Liver (tissue), 9 donors: ENCODE data around the gene NHERF2. TPM values are rescaled to one million over a fixed set of nuclear protein-coding genes. Genes with fewer than 3 reads are reported as not detected.

Source experiments
- DNase-seq: peaks from one replicate; pipeline ENCODE4 v3.0.0-alpha.2; 2017; ENCODE audit warnings: low spot score
- H3K27ac ChIP-seq, 2 donors: one replicate each; pipeline ENCODE4 v1.7.0; 2013; ENCODE audit warnings: inconsistent platforms in 2 of 2, low read length in 2 of 2, control low read depth in 1 of 2, low read depth in 1 of 2, mild to moderate bottlenecking in 1 of 2
- H3K27me3 ChIP-seq, 4 donors: one replicate each; pipeline versions ENCODE4 v1.6.1 to v1.7.0; 2013; ENCODE audit warnings: low read length in 3 of 4, inconsistent platforms in 1 of 4, mild to moderate bottlenecking in 1 of 4, moderate library complexity in 1 of 4; ENCODE audit not compliant: control insufficient read depth in 4 of 4, insufficient read depth in 4 of 4
- H3K36me3 ChIP-seq, 4 donors: one replicate each; pipeline versions ENCODE4 v1.6.1 to v1.7.0; 2013; ENCODE audit warnings: low read length in 3 of 4, mild to moderate bottlenecking in 3 of 4, low read depth in 1 of 4, moderate library complexity in 1 of 4; ENCODE audit not compliant: control insufficient read depth in 4 of 4, insufficient read depth in 3 of 4
- H3K4me1 ChIP-seq, 4 donors: one replicate each; pipeline versions ENCODE4 v1.6.1 to v1.7.0; 2013; ENCODE audit warnings: low read length in 3 of 4, mild to moderate bottlenecking in 3 of 4, moderate library complexity in 1 of 4; ENCODE audit not compliant: control insufficient read depth in 4 of 4, insufficient read depth in 4 of 4
- H3K4me3 ChIP-seq, 3 donors: one replicate each; pipeline versions ENCODE4 v1.6.1 to v1.7.0; 2013; ENCODE audit warnings: low read length in 3 of 3, control low read depth in 1 of 3, low read depth in 1 of 3, mild to moderate bottlenecking in 1 of 3
- H3K9ac ChIP-seq, 2 donors: one replicate each; pipeline ENCODE4 v1.7.0; 2013; ENCODE audit warnings: low read length in 2 of 2, mild to moderate bottlenecking in 2 of 2, moderate library complexity in 2 of 2, control low read depth in 1 of 2, low read depth in 1 of 2
- H3K9me3 ChIP-seq, 4 donors: one replicate each; pipeline versions ENCODE4 v1.6.1 to v1.7.0; 2013; ENCODE audit warnings: low read length in 3 of 4; ENCODE audit not compliant: control insufficient read depth in 4 of 4
- ATF3 ChIP-seq: IDR thresholded peaks from 2 replicates; pipeline ENCODE4 v1.6.1; 2016; ENCODE audit warnings: antibody characterized with exemption
- EGR1 ChIP-seq, 2 donors: IDR thresholded peaks; 2 replicates each; pipeline ENCODE4 v1.6.1; 2016 to 2018; ENCODE audit warnings: antibody characterized with exemption in 2 of 2, low read depth in 2 of 2
- FOXA1 ChIP-seq: IDR thresholded peaks from 2 replicates; pipeline ENCODE4 v1.6.1; 2016; ENCODE audit warnings: antibody characterized with exemption
- FOXA2 ChIP-seq: IDR thresholded peaks from 2 replicates; pipeline ENCODE4 v1.6.1; 2016; ENCODE audit warnings: antibody characterized with exemption
- GABPA ChIP-seq, 2 donors: IDR thresholded peaks in 1 of 2; conservative IDR thresholded peaks in 1 of 2; 2 replicates each; pipeline ENCODE4 v1.6.1; 2016; ENCODE audit warnings: antibody characterized with exemption in 2 of 2, mild to moderate bottlenecking in 1 of 2, moderate library complexity in 1 of 2
- HNF4A ChIP-seq, 2 donors: conservative IDR thresholded peaks; 2 replicates each; pipeline ENCODE4 v1.6.1; 2016; ENCODE audit warnings: antibody characterized with exemption in 2 of 2, mild to moderate bottlenecking in 2 of 2
- HNF4G ChIP-seq: IDR thresholded peaks from 2 replicates; pipeline ENCODE4 v1.6.1; 2016; ENCODE audit warnings: antibody characterized with exemption
- JUND ChIP-seq, 2 donors: IDR thresholded peaks; 2 replicates each; pipeline ENCODE4 v1.6.1; 2016; ENCODE audit warnings: antibody characterized with exemption in 2 of 2
- MAX ChIP-seq: IDR thresholded peaks from 2 replicates; pipeline ENCODE4 v1.6.1; 2016; ENCODE audit warnings: antibody characterized with exemption
- NR2F2 ChIP-seq: IDR thresholded peaks from 2 replicates; pipeline ENCODE4 v1.6.1; 2016; ENCODE audit warnings: antibody characterized with exemption
- RAD21 ChIP-seq, 2 donors: IDR thresholded peaks; 2 replicates each; pipeline ENCODE4 v1.6.1; 2016; ENCODE audit warnings: antibody characterized with exemption in 2 of 2, mild to moderate bottlenecking in 2 of 2
- RXRA ChIP-seq, 2 donors: IDR thresholded peaks; 2 replicates each; pipeline ENCODE4 v1.6.1; 2017 to 2018; ENCODE audit warnings: antibody characterized with exemption in 2 of 2, mild to moderate bottlenecking in 1 of 2
- SP1 ChIP-seq: IDR thresholded peaks from 2 replicates; pipeline ENCODE4 v1.6.1; 2018; ENCODE audit warnings: antibody characterized with exemption, mild to moderate bottlenecking
- TAF1 ChIP-seq: conservative IDR thresholded peaks from 2 replicates; pipeline ENCODE4 v1.6.1; 2016; ENCODE audit warnings: antibody characterized with exemption, mild to moderate bottlenecking
- YY1 ChIP-seq: IDR thresholded peaks from 2 replicates; pipeline ENCODE4 v1.6.1; 2016; ENCODE audit warnings: antibody characterized with exemption, mild to moderate bottlenecking
- WGBS: extraction: QIAGEN DNeasy Blood & Tissue Kit; methylation state at CpG from one replicate; pipeline ENCODE4 v1.1.7; 2013; 5-methylcytosine and 5-hydroxymethylcytosine counted together
- polyA plus RNA-seq, 2 donors: library from polyadenylated mRNA; stranded (reverse) in 1 of 2; unstranded in 1 of 2; fragments of 200-250 nt in 1 of 2; fragments of >200 nt in 1 of 2; fragmentation: Nextera tagmentation in 1 of 2; extraction: Ambion mirVana in 1 of 2; gene quantifications; one replicate each; pipeline versions ENCODE4 v1.2.1 to v1.2.3, GENCODE V29; 2013 to 2015
- total RNA-seq, 2 donors: library from RNA; depleted of rRNA; stranded (reverse); fragments of >200 nt; gene quantifications; one replicate each; pipeline ENCODE4 v1.2.3, GENCODE V29; 2014
- TF ChIP-seq, protein P1 (sequence below): fragments of 150-350 bp; IDR thresholded peaks from 2 replicates; pipeline ENCODE4 v1.5.1; 2017; ENCODE audit warnings: improper control_type of control experiment, low read depth, low read length; ENCODE audit not compliant: missing input control
- TF ChIP-seq, protein P2 (sequence below): IDR thresholded peaks from 2 replicates; pipeline ENCODE4 v1.6.1; 2016; ENCODE audit warnings: antibody characterized with exemption, mild to moderate bottlenecking
- TF ChIP-seq, protein P3 (sequence below): IDR thresholded peaks from 2 replicates; pipeline ENCODE4 v1.6.1; 2016; ENCODE audit warnings: antibody characterized with exemption
- donor health status: healthy.
- donor health status: healthy.
- donor health status: healthy.
- donor health status: healthy.
- donor health status: healthy.

Gene NHERF2
- total and polyA plus RNA-seq, 4 donors: 36.6 to 205 (median 74.1) TPM

GRCh38 chr16:2062801-2063200 lies 36.1 kb downstream of the NHERF2 start:
- no peak overlapping the region for H3K4me3 ChIP-seq
- H3K36me3 ChIP-seq: peaks cover 9 to 63% (median 20%) of the 10 kb centered on the region in 4 donors
- no peak for TF ChIP-seq EGR1 (IDR thresholded peaks at IDR 0.05; ENCODE audit: low read depth in 2 of 2)
- TF ChIP-seq YY1: no peak
- TF ChIP-seq, protein P1, sequence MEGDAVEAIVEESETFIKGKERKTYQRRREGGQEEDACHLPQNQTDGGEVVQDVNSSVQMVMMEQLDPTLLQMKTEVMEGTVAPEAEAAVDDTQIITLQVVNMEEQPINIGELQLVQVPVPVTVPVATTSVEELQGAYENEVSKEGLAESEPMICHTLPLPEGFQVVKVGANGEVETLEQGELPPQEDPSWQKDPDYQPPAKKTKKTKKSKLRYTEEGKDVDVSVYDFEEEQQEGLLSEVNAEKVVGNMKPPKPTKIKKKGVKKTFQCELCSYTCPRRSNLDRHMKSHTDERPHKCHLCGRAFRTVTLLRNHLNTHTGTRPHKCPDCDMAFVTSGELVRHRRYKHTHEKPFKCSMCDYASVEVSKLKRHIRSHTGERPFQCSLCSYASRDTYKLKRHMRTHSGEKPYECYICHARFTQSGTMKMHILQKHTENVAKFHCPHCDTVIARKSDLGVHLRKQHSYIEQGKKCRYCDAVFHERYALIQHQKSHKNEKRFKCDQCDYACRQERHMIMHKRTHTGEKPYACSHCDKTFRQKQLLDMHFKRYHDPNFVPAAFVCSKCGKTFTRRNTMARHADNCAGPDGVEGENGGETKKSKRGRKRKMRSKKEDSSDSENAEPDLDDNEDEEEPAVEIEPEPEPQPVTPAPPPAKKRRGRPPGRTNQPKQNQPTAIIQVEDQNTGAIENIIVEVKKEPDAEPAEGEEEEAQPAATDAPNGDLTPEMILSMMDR: no peak
- no peak for TF ChIP-seq NR2F2
- TF ChIP-seq MAX: no peak
- TF ChIP-seq, protein P2, sequence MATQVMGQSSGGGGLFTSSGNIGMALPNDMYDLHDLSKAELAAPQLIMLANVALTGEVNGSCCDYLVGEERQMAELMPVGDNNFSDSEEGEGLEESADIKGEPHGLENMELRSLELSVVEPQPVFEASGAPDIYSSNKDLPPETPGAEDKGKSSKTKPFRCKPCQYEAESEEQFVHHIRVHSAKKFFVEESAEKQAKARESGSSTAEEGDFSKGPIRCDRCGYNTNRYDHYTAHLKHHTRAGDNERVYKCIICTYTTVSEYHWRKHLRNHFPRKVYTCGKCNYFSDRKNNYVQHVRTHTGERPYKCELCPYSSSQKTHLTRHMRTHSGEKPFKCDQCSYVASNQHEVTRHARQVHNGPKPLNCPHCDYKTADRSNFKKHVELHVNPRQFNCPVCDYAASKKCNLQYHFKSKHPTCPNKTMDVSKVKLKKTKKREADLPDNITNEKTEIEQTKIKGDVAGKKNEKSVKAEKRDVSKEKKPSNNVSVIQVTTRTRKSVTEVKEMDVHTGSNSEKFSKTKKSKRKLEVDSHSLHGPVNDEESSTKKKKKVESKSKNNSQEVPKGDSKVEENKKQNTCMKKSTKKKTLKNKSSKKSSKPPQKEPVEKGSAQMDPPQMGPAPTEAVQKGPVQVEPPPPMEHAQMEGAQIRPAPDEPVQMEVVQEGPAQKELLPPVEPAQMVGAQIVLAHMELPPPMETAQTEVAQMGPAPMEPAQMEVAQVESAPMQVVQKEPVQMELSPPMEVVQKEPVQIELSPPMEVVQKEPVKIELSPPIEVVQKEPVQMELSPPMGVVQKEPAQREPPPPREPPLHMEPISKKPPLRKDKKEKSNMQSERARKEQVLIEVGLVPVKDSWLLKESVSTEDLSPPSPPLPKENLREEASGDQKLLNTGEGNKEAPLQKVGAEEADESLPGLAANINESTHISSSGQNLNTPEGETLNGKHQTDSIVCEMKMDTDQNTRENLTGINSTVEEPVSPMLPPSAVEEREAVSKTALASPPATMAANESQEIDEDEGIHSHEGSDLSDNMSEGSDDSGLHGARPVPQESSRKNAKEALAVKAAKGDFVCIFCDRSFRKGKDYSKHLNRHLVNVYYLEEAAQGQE: no peak
- no peak for TF ChIP-seq FOXA2
- TF ChIP-seq ATF3: no peak
- TF ChIP-seq TAF1: no peak
- no peak for TF ChIP-seq RAD21 (IDR thresholded peaks at IDR 0.05)
- no peak for TF ChIP-seq RXRA (IDR thresholded peaks at IDR 0.05)
- no peak for TF ChIP-seq HNF4G
- no peak for TF ChIP-seq GABPA (IDR thresholded peaks at IDR 0.05 in 1 of 2, conservative IDR thresholded peaks at IDR 0.05 in 1 of 2)
- TF ChIP-seq JUND (IDR thresholded peaks at IDR 0.05): no peak
- TF ChIP-seq FOXA1: no peak
- no peak for TF ChIP-seq HNF4A (conservative IDR thresholded peaks at IDR 0.05)
- no peak for TF ChIP-seq SP1
- TF ChIP-seq, protein P3, sequence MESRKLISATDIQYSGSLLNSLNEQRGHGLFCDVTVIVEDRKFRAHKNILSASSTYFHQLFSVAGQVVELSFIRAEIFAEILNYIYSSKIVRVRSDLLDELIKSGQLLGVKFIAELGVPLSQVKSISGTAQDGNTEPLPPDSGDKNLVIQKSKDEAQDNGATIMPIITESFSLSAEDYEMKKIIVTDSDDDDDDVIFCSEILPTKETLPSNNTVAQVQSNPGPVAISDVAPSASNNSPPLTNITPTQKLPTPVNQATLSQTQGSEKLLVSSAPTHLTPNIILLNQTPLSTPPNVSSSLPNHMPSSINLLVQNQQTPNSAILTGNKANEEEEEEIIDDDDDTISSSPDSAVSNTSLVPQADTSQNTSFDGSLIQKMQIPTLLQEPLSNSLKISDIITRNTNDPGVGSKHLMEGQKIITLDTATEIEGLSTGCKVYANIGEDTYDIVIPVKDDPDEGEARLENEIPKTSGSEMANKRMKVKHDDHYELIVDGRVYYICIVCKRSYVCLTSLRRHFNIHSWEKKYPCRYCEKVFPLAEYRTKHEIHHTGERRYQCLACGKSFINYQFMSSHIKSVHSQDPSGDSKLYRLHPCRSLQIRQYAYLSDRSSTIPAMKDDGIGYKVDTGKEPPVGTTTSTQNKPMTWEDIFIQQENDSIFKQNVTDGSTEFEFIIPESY: no peak
- H3K27me3 ChIP-seq: no peaks in the 10 kb centered on the region
- H3K9ac ChIP-seq: no peak overlapping the region
- peaks cover 0 to 7% (median 4%) of the 10 kb centered on the region in 4 donors for H3K4me1 ChIP-seq
- 98% methylated on average over 28 of the region's 28 CpGs for WGBS
- DNase-seq: no peak
- no peak overlapping the region for H3K27ac ChIP-seq
- no peaks in the 10 kb centered on the region for H3K9me3 ChIP-seq
